ENCODE measurements around the gene ZBED2. TPM values are rescaled to one million over a fixed set of nuclear protein-coding genes. Genes with fewer than 3 reads are reported as not detected.
"Not testable (repeated sequence)": the region's sequence is repeated elsewhere in the genome, so short reads cannot be mapped to it uniquely, and the experiment has no call there.

ZBED2 gene
- total RNA-seq, 1 experiment from 2014 or later, result 19.0 TPM

- Mint-ChIP-seq H3K27me3 (ENCODE audit: insufficient read depth, unreplicated experiment) (no peaks in the 10 kb centered on the region), H3K9me3 (ENCODE audit: unreplicated experiment) (no peaks in the 10 kb centered on the region), H3K4me3 (ENCODE audit: unreplicated experiment) (no peak overlapping the region), H3K4me1 (ENCODE audit: insufficient read depth, unreplicated experiment) (no peaks in the 10 kb centered on the region), H3K36me3 (ENCODE audit: insufficient read depth, unreplicated experiment) (peaks cover 5% of the 10 kb centered on the region), H3K27ac (ENCODE audit: low read depth, unreplicated experiment) (no peak overlapping the region)
- POLR2A ChIA-PET, result no interaction called here
- TF ChIP-seq CTCF (IDR thresholded peaks at IDR 0.05; ENCODE audit: unreplicated experiment), result no peak
- intact Hi-C loops (cut with micrococcal nuclease), result no loop called here
- no peak for DNase-seq (ENCODE audit: unreplicated experiment)
- BruUV-seq (replicated peaks), result no TSS peak
- CTCF ChIA-PET, result interaction anchor here (3.1 kb wide), 1 partner anchor 11 kb away, joined by 14 read pairs; no protein-coding TSS in a partner anchor
Measured at GRCh38 chr3:111566844-111567243, 28.3 kb downstream of the ZBED2 start.

GRCh38 chr3:111561902-111562301, 33.2 kb downstream of the ZBED2 start:
- BruUV-seq (replicated peaks); H3K27me3 Mint-ChIP-seq (ENCODE audit: insufficient read depth, unreplicated experiment); CTCF ChIA-PET; H3K9me3 Mint-ChIP-seq (ENCODE audit: unreplicated experiment); DNase-seq (ENCODE audit: unreplicated experiment); intact Hi-C loops (cut with micrococcal nuclease); POLR2A ChIA-PET; H3K4me1 Mint-ChIP-seq (ENCODE audit: insufficient read depth, unreplicated experiment); H3K27ac Mint-ChIP-seq (ENCODE audit: low read depth, unreplicated experiment); H3K36me3 Mint-ChIP-seq (ENCODE audit: insufficient read depth, unreplicated experiment); H3K4me3 Mint-ChIP-seq (ENCODE audit: unreplicated experiment): not testable (repeated sequence)

- intact Hi-C loops (cut with micrococcal nuclease), result no loop called here
- H3K36me3 Mint-ChIP-seq (ENCODE audit: insufficient read depth, unreplicated experiment), result no peaks in the 10 kb centered on the region
- no TSS peak for BruUV-seq (replicated peaks)
- no peak overlapping the region for H3K27ac Mint-ChIP-seq (ENCODE audit: low read depth, unreplicated experiment)
- H3K4me1 Mint-ChIP-seq (ENCODE audit: insufficient read depth, unreplicated experiment), result no peaks in the 10 kb centered on the region
- H3K9me3 Mint-ChIP-seq (ENCODE audit: unreplicated experiment), result no peaks in the 10 kb centered on the region
- H3K27me3 Mint-ChIP-seq (ENCODE audit: insufficient read depth, unreplicated experiment), result no peaks in the 10 kb centered on the region
- ChIA-PET CTCF (interaction anchor here (0.8 kb wide), 1 partner anchor 9 kb away, joined by 5 read pairs; no protein-coding TSS in a partner anchor), POLR2A (no interaction called here)
- no peak for TF ChIP-seq CTCF (IDR thresholded peaks at IDR 0.05; ENCODE audit: unreplicated experiment)
- no peak for DNase-seq (ENCODE audit: unreplicated experiment)
- no peak overlapping the region for H3K4me3 Mint-ChIP-seq (ENCODE audit: unreplicated experiment)
Measured at GRCh38 chr3:111548756-111549155, 46.4 kb downstream of the ZBED2 start.

- no peaks in the 10 kb centered on the region for H3K36me3 Mint-ChIP-seq (ENCODE audit: insufficient read depth, unreplicated experiment)
- POLR2A ChIA-PET, result no interaction called here
- no peak overlapping the region for H3K4me3 Mint-ChIP-seq (ENCODE audit: unreplicated experiment)
- BruUV-seq (replicated peaks), result no TSS peak
- no peak for DNase-seq (ENCODE audit: unreplicated experiment)
- no peaks in the 10 kb centered on the region for H3K9me3 Mint-ChIP-seq (ENCODE audit: unreplicated experiment)
- TF ChIP-seq CTCF (IDR thresholded peaks at IDR 0.05; ENCODE audit: unreplicated experiment), result no peak
- H3K4me1 Mint-ChIP-seq (ENCODE audit: insufficient read depth, unreplicated experiment), result no peaks in the 10 kb centered on the region
- no peak overlapping the region for H3K27ac Mint-ChIP-seq (ENCODE audit: low read depth, unreplicated experiment)
- CTCF ChIA-PET, result no interaction called here
- intact Hi-C loops (cut with micrococcal nuclease), result no loop called here
- no peaks in the 10 kb centered on the region for H3K27me3 Mint-ChIP-seq (ENCODE audit: insufficient read depth, unreplicated experiment)
Measured at GRCh38 chr3:111548092-111548491, 47.1 kb downstream of the ZBED2 start.

- intact Hi-C loops (cut with micrococcal nuclease), result no loop called here
- Mint-ChIP-seq H3K4me1 (ENCODE audit: insufficient read depth, unreplicated experiment) (no peaks in the 10 kb centered on the region), H3K4me3 (ENCODE audit: unreplicated experiment) (no peak overlapping the region), H3K27me3 (ENCODE audit: insufficient read depth, unreplicated experiment) (no peaks in the 10 kb centered on the region), H3K9me3 (ENCODE audit: unreplicated experiment) (no peaks in the 10 kb centered on the region), H3K36me3 (ENCODE audit: insufficient read depth, unreplicated experiment) (no peaks in the 10 kb centered on the region), H3K27ac (ENCODE audit: low read depth, unreplicated experiment) (no peak overlapping the region)
- ChIA-PET POLR2A (no interaction called here), CTCF (no interaction called here)
- BruUV-seq (replicated peaks), result no TSS peak
- no peak for DNase-seq (ENCODE audit: unreplicated experiment)
- TF ChIP-seq CTCF (IDR thresholded peaks at IDR 0.05; ENCODE audit: unreplicated experiment), result no peak
Measured at GRCh38 chr3:111547631-111548030, 47.5 kb downstream of the ZBED2 start.

Data from MCF 10A (cell line).